Measurements from ENCODE around the gene PPP1R3G. TPM values are rescaled to one million over a fixed set of nuclear protein-coding genes. Genes with fewer than 3 reads are reported as not detected.

The PPP1R3G gene
- total RNA-seq, 4 donors from 2014 or later: 0.26 to 6.0 (median 2.8) TPM

Other genes with a start within 250 kb of the PPP1R3G start
- gene RPP40, start 81.3 kb upstream of the PPP1R3G start, total RNA-seq: 10 to 100 TPM in 1 of 4 donors, 1 to 10 TPM in 3; 1.0 to 16.2 (median 4.2) TPM
- 10 to 100 TPM in 2 of 4 donors, 1 to 10 TPM in 2; 3.1 to 33.0 (median 15.7) TPM for gene LYRM4, start 175.6 kb downstream of the PPP1R3G start, total RNA-seq
- gene FARS2, start 176.2 kb downstream of the PPP1R3G start, total RNA-seq: 10 to 100 TPM; 14.4 to 32.5 (median 25.6) TPM